ENCODE data around the gene PRM2. TPM values are rescaled to one million over a fixed set of nuclear protein-coding genes. Genes with fewer than 3 reads are reported as not detected.
A peak's percentile ranks its signal among the peaks of the same experiment; 100 is the strongest.

Gene PRM2
- total RNA-seq, 2 donors from 2014 or later = not detected

DNA sequence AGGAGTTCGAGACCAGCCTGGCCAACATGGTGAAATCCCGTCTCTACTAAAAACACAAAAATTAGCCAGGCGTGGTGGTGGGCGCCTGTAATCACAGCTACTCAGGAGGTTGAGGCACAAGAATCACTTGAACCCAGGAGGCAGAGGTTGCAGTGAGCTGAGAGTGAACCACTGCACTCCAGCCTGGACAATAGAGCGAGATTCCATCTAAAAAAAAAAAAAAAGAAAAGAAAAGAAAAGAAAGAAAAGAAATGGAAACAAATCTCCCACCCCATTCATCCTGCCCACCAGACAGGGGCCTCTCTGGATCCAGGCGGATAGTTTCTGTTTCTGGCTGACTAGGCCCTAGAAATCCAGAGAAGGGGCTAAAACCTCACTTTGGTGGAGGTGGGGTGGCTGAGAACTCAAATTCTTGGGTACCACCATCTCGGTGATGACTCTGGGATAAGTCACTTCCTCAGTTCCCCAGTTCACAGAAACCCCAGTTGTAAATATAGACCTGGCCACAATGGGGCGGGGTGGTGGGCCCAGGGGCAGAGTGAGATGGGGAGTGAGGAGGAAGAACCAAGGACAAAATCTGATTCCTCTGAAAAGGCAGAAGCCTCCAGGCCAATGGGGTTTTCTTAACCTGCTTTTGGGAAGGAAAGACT, 42.4 kb downstream of the PRM2 start:
- peaks cover 2% of the 10 kb centered on the region for H3K27me3 Mint-ChIP-seq (ENCODE audit: insufficient read depth)
- no peak overlapping the region for H3K27ac ChIP-seq (ENCODE audit: low read depth, low read length)
- no peaks in the 10 kb centered on the region for H3K9me3 ChIP-seq (ENCODE audit: control insufficient read depth, low read length)
- 67 to 76% methylated on average over 1 to 7 of the region's 8 CpGs for WGBS, 2 experiments (ENCODE audit: insufficient coverage in 1 of 2, insufficient read length in 1 of 2)
- no peaks in the 10 kb centered on the region for H3K9me3 Mint-ChIP-seq
- H3K9ac ChIP-seq (ENCODE audit: extremely low read depth, low read length, poor library complexity, severe bottlenecking) = no peak overlapping the region
- H3K27me3 ChIP-seq (ENCODE audit: control insufficient read depth, insufficient read depth, low read length, poor library complexity, severe bottlenecking) = no peaks in the 10 kb centered on the region
- no peak overlapping the region for H3K27ac Mint-ChIP-seq
- H3K4me1 Mint-ChIP-seq = no peaks in the 10 kb centered on the region
- TF ChIP-seq, protein P1, sequence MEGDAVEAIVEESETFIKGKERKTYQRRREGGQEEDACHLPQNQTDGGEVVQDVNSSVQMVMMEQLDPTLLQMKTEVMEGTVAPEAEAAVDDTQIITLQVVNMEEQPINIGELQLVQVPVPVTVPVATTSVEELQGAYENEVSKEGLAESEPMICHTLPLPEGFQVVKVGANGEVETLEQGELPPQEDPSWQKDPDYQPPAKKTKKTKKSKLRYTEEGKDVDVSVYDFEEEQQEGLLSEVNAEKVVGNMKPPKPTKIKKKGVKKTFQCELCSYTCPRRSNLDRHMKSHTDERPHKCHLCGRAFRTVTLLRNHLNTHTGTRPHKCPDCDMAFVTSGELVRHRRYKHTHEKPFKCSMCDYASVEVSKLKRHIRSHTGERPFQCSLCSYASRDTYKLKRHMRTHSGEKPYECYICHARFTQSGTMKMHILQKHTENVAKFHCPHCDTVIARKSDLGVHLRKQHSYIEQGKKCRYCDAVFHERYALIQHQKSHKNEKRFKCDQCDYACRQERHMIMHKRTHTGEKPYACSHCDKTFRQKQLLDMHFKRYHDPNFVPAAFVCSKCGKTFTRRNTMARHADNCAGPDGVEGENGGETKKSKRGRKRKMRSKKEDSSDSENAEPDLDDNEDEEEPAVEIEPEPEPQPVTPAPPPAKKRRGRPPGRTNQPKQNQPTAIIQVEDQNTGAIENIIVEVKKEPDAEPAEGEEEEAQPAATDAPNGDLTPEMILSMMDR (conservative IDR thresholded peaks at IDR 0.05) = peak; percentile 40
- no peak overlapping the region for H3K4me3 Mint-ChIP-seq
- H3K36me3 Mint-ChIP-seq (ENCODE audit: low read depth) = no peaks in the 10 kb centered on the region
- H3K4me1 ChIP-seq (ENCODE audit: control insufficient read depth, insufficient read depth, low read length) = no peaks in the 10 kb centered on the region
- H3K4me3 ChIP-seq (ENCODE audit: low read length) = no peak overlapping the region
- DNase-seq = peak; percentile 64
- no peaks in the 10 kb centered on the region for H3K36me3 ChIP-seq (ENCODE audit: control insufficient read depth, insufficient read depth, low read length)

DNA sequence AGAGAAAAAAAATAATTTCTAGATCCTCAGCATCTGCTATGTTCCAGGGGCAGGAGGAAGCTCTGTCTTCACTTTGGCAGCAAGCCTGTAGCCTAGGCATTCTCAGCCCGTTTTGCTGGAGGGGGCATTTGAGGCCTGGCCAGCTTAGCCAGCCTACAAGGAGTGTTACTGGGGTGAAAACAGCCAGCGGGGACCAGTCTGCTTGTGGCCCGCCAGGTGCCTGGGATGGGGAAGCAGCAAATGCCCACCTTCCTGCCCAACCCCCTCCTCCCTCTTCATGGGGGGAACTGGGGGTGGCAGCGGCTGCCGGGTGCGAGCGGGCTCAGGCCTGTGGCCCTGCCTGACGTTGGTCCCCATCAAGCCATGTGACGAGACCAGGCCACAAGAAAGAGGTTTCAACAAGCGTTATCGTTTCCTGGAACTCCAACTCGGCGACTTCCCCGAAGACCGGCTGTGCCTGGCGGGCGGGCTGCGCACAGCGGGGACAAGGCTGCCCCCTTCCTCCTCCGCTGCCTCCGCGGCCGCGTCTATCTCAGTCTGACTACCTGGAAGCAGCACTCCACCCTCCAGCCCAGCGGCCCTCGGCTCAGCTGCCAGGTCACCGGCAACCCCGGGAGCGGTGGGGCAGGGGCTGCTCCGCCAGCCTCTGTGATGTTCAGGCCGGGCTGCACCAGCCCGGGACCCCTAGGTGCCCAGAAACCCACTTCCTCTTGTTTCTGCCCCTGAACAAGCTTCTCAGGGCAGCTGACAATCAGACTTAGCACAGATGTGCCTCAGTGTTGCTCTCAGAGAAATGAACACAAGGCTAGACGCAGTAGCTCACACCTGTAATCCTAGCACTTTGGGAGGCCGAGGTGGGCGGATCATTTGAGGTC, 43.2 kb downstream of the PRM2 start:
- no peaks in the 10 kb centered on the region for H3K36me3 ChIP-seq (ENCODE audit: control insufficient read depth, insufficient read depth, low read length)
- Mint-ChIP-seq H3K4me3 (no peak overlapping the region), H3K9me3 (no peaks in the 10 kb centered on the region), H3K27ac (no peak overlapping the region), H3K4me1 (no peaks in the 10 kb centered on the region), H3K27me3 (ENCODE audit: insufficient read depth) (no peaks in the 10 kb centered on the region), H3K36me3 (ENCODE audit: low read depth) (no peaks in the 10 kb centered on the region)
- TF ChIP-seq, protein P1 (conservative IDR thresholded peaks at IDR 0.05) = no peak
- H3K9me3 ChIP-seq (ENCODE audit: control insufficient read depth, low read length) = no peaks in the 10 kb centered on the region
- no peak overlapping the region for H3K9ac ChIP-seq (ENCODE audit: extremely low read depth, low read length, poor library complexity, severe bottlenecking)
- H3K4me3 ChIP-seq (ENCODE audit: low read length) = no peak overlapping the region
- no peaks in the 10 kb centered on the region for H3K4me1 ChIP-seq (ENCODE audit: control insufficient read depth, insufficient read depth, low read length)
- peak; percentile 76 for DNase-seq
- WGBS, 2 experiments (ENCODE audit: insufficient coverage in 1 of 2, insufficient read length in 1 of 2) = 85 to 96% methylated on average over 24 to 34 of the region's 35 CpGs
- no peak overlapping the region for H3K27ac ChIP-seq (ENCODE audit: low read depth, low read length)
- no peaks in the 10 kb centered on the region for H3K27me3 ChIP-seq (ENCODE audit: control insufficient read depth, insufficient read depth, low read length, poor library complexity, severe bottlenecking)

DNA sequence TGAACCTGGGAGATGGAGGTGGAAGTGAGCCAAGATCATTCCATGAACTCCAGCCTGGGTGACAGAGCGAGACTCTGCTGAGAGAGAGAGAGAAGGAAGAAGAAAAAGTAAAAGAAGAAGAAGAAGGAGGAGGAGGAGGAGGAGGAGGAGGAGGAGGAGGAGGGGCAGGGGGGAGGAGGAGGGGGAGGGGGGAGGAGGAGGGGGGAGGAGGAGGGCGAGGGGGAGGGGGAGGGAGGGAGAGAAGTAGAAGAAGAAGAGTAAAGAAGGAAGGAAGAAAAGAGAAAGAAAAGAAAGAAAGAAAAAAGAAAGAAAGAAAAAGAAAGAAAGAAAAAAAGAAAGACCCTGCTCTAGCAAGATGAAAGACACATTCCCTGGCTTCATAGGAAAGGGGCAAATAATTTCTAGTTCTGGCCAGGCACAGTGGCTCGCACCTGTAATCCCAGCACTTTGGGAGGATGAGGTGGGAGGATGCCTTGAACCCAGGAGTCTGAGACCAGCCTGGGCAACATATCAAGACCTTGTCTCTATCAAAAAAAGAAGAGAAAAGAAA, 43.9 kb downstream of the PRM2 start:
- 94% methylated on average over 1 of the region's 3 CpGs; no CpG with 5 or more reads in 1 of the 2 experiments for WGBS, 2 experiments (ENCODE audit: insufficient coverage in 1 of 2, insufficient read length in 1 of 2)

More for the DNA sequence above, 43.9 kb downstream of the PRM2 start:
- no peaks in the 10 kb centered on the region for H3K27me3 Mint-ChIP-seq (ENCODE audit: insufficient read depth)
- no peaks in the 10 kb centered on the region for H3K9me3 Mint-ChIP-seq
- Histone ChIP-seq H3K27ac (ENCODE audit: low read depth, low read length) (no peak overlapping the region), H3K27me3 (ENCODE audit: control insufficient read depth, insufficient read depth, low read length, poor library complexity, severe bottlenecking) (no peaks in the 10 kb centered on the region), H3K4me3 (ENCODE audit: low read length) (no peak overlapping the region), H3K9me3 (ENCODE audit: control insufficient read depth, low read length) (no peaks in the 10 kb centered on the region), H3K9ac (ENCODE audit: extremely low read depth, low read length, poor library complexity, severe bottlenecking) (no peak overlapping the region), H3K4me1 (ENCODE audit: control insufficient read depth, insufficient read depth, low read length) (no peaks in the 10 kb centered on the region), H3K36me3 (ENCODE audit: control insufficient read depth, insufficient read depth, low read length) (no peaks in the 10 kb centered on the region)
- TF ChIP-seq, protein P1 (conservative IDR thresholded peaks at IDR 0.05) = no peak
- no peaks in the 10 kb centered on the region for H3K36me3 Mint-ChIP-seq (ENCODE audit: low read depth)
- DNase-seq = no peak
- no peaks in the 10 kb centered on the region for H3K4me1 Mint-ChIP-seq
- H3K4me3 Mint-ChIP-seq = no peak overlapping the region
- H3K27ac Mint-ChIP-seq = no peak overlapping the region

Data from endodermal cell (in vitro differentiated cells).